Mucosa of gallbladder (tissue), 1 donor: Measurements from ENCODE around the gene EEIG2. TPM values are rescaled to one million over a fixed set of nuclear protein-coding genes. Genes with fewer than 3 reads are reported as not detected.
"Not testable (repeated sequence)": the region's sequence is repeated elsewhere in the genome, so short reads cannot be mapped to it uniquely, and the experiment has no call there.

Experiments used
- DNase-seq: peaks from one replicate; pipeline ENCODE4 v3.0.0-alpha.2; 2020; ENCODE audit warnings: low spot score
- total RNA-seq: library from RNA; stranded (reverse); gene quantifications from one replicate; pipeline ENCODE4 v1.2.1, GENCODE V29; 2021
- donor health status: DM: no; HTN: no; CAD: no.

The EEIG2 gene
- total RNA-seq, 1 donor from 2014 or later, result 20.7 TPM

DNA sequence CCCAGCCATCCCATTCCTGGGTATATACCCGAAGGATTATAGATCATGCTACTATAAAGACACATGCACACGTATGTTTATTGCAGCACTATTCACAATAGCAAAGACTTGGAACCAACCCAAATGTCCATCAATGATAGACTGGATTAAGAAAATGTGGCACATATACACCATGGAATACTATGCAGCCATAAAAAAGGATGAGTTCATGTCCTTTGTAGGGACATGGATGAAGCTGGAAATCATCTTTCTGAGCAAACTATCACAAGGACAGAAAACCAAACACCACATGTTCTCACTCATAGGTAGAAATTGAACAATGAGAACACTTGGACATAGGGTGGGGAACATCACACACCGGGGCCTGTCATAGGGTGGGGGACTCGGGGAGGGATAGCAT, 12.4 kb upstream of the EEIG2 start:
- not testable (repeated sequence) for DNase-seq

GRCh38 chr1:108551137-108551862, 8.6 kb upstream of the EEIG2 start:
- no peak for DNase-seq

GRCh38 chr1:108553905-108554304, 6.0 kb upstream of the EEIG2 start:
- DNase-seq, result no peak

DNA sequence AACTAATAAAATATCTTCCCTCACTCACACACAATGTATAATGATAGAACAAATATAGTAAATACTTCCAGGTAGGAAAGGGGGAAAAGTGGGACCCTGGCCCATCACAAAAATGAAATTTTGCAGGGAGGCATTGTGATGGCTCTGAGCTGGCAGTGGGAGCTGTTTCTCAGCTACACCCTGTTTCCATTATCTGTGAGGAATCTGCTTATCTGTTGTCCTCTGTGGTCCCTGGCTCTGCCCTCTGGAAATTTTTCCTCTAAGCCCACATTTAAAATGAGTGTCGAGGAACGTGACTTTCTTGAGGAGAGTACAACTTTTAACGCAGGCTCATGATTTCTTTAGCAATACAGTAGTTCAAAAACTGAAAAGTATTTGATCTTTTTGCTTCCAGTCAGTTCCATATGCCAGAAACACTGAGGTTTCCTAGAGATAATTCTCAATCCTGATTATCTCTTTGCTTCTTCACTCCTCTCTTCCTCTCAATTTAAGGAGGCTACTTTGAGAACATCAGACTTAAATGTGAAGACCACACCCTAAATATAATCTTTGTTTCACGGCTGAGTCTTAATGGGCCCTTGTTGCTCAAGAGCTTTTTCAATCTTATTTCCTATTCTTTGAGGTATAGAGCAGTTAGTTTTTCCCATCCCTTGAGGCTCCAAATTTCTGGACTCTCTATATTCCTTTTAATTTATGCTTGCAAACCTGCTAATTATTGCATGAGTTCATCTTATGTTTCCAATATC, 5.0 kb upstream of the EEIG2 start:
- no peak for DNase-seq

- no peak for DNase-seq
Measured at GRCh38 chr1:108556066-108556465, 3.8 kb upstream of the EEIG2 start.

DNA sequence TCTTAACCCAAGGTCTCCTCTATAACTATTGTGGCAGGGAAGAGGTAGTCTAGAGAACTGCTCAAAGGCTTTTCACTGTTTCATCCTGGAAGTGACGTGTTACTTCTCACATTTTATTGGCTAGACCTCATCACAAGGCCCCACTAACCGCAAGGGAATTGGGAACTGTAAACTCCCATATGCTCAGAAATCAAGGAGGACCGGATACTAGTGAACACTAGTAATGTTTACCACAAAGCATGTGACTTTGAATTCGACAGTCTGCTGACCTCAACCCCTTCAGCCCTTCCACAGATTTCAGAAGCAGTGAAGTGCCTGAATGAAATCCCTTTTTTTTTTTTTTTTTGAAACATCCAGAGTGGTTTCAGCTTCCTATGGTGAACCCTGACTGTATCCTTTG, 3.4 kb upstream of the EEIG2 start:
- DNase-seq, result no peak

GRCh38 chr1:108557296-108557695, 2.6 kb upstream of the EEIG2 start:
- DNase-seq, result no peak

- peak; percentile 23 for DNase-seq
Measured at GRCh38 chr1:108560189-108560873, 431 bp downstream of the EEIG2 start.

GRCh38 chr1:108560874-108561459, 1.1 kb downstream of the EEIG2 start:
- peak; percentile 45 for DNase-seq

- peak; percentile 70 for DNase-seq
Measured at GRCh38 chr1:108561689-108562326, 1.9 kb downstream of the EEIG2 start.

DNA sequence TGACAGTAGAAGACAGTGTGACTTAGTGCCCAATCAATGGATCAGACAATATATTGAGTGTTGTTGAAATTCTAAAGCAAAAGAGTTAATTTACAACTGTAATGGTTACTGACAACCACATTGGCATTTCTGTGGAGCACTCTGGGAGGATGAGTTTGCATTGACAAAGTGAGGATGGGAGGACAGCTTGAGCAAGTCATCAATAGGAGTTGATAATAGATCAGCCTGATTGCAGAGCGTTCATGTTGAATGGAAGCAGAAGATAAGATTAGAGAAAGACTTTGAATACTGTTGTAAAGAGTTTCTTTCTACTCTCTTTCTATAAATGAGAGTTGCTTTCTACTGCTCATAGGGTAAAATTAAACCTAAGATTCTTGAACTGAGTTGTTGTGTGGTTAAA, 3.9 kb downstream of the EEIG2 start:
- DNase-seq, result no peak

DNA sequence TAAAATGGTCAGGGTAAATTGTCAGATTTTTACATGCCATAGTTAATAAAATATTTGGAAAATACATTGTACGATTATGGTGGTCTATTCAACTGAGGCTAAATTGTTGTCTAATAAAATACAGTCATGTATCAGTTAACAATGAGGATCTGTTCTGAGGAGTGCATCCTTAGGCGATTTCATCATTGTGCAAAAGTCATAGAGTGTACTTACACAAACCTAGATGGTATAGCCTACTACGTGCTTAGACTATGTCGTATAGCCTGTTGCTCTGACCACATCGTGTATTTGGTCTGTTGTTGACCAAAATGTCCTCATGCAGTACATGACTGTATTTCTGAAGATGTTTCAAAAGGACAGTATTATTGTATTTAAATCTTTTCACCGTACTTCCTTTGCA, 5.2 kb downstream of the EEIG2 start:
- DNase-seq, result no peak

GRCh38 chr1:108565512-108565911, 5.6 kb downstream of the EEIG2 start:
- no peak for DNase-seq

DNA sequence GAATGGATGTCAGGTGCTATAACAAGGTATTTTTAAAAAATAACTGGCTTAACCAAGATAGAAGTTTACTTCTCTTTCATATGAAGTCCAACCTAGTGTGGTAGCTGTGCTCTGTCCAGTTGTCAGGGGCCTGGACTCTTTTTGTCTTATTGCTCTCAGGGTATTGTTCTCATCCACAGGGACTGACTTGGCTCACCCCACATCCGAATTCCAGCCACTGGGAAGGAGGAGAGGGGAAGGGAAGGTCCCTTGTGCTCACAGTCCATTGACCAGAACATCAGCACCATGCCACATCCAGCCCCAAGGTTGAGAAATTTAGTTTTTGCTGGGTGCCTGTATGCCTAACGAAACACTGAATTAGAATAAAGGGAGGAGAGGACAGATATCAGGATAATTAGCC, 8.7 kb downstream of the EEIG2 start:
- DNase-seq, result no peak

GRCh38 chr1:108569097-108569728, 9.3 kb downstream of the EEIG2 start:
- DNase-seq, result no peak

GRCh38 chr1:108570128-108570527, 10.2 kb downstream of the EEIG2 start:
- DNase-seq, result no peak

- DNase-seq, result no peak
Measured at GRCh38 chr1:108570998-108571401, 11.1 kb downstream of the EEIG2 start.

- no peak for DNase-seq
Measured at GRCh38 chr1:108572182-108572581, 12.3 kb downstream of the EEIG2 start.

DNA sequence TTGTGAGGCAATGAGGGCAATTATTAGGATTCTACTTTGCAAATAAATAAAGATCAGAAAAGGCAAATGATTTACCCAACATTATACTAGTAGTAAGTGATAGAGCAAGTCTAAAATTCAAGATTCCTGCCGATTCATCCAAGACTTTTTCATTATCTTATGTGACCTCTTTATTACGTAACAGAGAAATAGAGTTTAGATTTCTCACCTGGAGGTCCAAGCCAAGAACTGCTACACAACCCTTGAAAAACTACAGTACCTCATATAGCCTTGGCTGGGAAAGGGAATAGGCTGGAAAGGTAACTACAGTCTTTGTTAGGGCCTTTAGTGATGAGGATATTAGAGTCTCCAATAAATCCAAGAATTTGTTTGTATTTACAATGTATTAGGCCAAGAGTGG, 13.3 kb downstream of the EEIG2 start:
- no peak for DNase-seq

DNA sequence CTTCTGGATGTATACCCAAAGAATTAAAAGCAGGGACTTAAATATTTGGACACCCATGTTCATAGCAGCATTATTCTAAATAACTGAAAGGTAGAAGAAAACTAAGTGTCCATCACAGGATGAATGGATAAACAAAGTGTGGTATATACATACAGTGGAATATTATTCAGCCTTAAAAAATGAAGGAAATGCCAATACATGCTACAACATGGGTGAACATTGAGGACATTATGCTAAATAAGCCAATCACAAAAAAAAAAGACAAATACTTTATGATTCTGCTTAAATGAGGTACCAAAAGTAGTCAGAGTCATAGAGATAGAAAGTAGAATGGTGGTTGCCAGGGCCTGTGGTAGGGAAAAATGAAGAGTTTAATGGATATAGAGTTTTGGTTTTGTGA, 14.1 kb downstream of the EEIG2 start:
- no peak for DNase-seq

GRCh38 chr1:108575375-108575774, 15.5 kb downstream of the EEIG2 start:
- DNase-seq, result no peak
